ENCODE data around the gene CARF.

- TF ChIP-seq CTCF (IDR thresholded peaks at IDR 0.05) (no peak), POLR2A (IDR thresholded peaks at IDR 0.05) (no peak)
Observed at GRCh38 chr2:203002054-203002821, 90.2 kb downstream of the CARF start.
